DMS153 (cell line): Measurements from ENCODE around the gene CNST.
"Not testable (repeated sequence)": the region's sequence is repeated elsewhere in the genome, so short reads cannot be mapped to it uniquely, and the experiment has no call there.

ENCODE experiments used
- DNase-seq: peaks from one replicate; lab custom pipeline; 2025; lab: John Stamatoyannopoulos, UW

CNST gene

DNA sequence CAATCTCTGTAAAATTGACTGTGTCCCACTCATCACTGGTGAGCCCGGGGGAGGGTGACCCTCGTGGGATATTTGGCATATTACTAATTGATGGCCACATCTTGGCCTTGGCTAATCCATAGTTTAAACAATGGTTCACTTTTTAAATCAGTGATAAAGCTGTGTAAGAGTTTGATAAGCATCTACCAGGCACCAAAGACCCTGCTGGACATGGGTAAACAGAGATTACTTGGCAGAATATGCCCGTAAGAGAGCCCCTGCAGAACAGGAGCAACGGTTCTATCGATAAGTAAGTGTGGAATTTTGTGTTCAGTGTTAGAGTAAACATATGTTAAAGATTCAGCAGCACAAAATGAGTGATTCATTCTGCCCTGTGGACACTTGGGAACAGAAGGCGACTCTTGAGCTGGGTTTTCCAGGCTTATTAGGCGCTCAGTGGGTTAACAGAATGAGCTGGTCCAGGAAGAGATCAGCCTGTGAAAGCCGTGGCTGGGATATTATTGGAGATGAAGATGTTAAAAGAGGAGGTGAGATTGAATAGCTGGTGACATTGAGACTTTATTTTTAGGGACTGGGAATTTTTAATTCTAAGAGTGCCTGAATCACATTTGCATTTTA, 55.9 kb downstream of the CNST start:
- no peak for DNase-seq

DNA sequence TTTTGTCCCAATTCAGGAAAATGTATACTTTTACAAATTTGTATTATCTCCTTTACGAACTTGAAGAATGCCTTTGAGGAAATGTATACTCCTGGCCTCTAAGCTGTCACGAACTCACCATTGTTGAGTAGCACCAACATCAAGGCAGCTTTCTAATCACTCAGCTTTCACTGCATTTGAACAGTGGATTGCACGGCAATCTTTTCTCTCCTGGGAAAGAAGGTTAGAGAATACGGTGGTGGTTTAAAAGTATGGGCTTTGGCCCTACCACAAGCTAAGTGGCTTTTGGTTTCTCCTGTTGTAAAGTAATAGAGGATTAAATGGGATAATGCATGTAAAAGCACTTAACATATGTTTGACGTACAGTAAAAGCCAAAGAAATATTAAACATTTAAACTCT, 57.8 kb downstream of the CNST start:
- no peak for DNase-seq

DNA sequence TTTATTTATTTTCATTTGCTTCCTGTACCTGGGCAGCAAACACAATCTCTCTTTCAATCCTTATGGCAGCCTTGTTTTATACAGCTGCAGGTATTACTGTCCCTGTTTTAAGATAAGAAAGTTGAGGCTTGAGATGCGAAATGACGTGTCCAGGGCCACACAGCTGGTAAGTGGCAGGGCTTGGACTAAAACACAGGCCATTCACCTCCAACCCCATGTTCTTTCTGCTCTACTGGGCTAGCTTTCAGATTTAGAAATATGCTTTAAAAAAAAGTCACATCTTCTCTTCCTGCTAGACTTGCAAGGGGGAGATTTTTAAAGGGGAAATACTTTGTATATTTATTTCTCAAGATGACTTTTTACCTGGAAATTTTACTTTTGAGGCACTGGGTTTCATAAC, 62.8 kb downstream of the CNST start:
- DNase-seq, result no peak

DNA sequence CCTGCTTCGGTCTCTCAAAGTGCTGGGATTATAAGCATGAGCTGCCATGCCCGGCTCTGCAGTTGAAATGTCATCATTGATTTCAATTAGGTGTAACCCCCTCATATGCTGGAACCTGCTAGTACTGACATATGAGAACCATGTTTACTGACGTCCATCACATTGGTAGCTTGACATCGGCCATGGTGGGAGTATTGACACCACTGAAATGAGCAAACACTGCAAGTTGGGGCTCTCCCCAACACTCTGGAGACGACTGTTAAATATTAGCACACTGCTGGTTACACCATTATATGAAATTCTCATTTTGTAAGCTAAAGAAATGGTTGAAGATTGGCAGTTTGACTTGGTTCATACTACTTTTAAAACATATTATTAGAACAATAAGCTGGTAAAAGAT, 63.7 kb downstream of the CNST start:
- DNase-seq, result no peak

DNA sequence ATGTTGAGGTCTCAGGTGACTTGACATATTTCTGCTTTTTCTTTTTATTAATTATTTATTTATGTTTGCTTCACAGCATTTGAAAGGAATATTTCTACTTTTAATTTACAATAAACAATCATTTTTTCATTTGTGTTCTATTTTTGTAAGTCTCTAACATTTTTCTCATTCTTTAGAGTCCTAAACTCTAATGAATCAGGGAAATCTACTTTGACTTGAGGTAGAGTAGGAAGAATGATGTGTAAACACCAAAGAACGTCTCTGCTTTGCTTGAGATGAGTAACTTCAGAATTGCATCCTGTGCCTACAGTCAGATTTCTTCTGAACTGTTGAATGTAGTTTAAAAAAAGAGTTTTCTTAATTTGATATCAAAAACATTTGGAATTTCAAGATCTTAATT, 65.2 kb downstream of the CNST start:
- DNase-seq, result no peak

DNA sequence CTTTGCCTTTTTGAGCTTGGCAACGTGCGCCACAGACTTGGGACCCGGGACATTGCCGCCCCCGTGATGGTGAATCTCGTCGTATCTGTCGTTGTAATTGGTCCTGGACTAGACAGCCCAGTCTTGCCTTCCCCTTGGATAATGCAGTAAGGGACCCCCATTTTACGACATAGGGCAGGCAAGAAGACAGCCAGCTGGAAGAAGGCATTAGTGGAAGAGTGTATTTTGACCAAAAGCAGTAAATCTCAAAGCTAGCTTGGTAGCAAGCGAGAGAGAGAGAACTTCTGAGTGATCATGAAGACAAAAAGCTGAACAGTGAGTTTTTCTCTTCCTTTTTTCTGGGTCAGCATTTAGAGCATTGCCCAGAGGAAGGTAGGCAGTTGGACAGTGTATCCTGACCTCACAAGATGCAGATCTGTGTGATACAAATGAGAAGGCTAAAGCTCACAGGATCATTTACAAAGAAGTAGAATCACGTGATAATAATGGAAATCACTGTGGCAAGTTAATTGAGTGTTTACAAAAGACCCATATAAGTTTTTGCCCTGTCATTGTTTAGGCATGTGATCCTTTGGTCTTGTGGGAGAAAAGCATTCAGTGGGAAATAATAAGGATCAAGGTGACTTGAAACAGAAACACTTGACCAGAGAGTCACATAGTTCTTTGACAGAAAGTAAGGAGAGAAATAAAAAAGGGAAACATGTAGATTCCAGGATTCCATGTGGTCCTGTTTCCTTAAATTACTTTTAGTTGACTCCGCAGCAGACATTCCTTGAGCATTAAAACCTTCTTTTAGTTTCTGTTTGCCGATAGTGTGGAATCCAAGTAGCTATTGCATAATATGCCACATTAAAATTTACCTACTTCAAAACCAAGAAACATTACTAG, 66.3 kb downstream of the CNST start:
- no peak for DNase-seq

DNA sequence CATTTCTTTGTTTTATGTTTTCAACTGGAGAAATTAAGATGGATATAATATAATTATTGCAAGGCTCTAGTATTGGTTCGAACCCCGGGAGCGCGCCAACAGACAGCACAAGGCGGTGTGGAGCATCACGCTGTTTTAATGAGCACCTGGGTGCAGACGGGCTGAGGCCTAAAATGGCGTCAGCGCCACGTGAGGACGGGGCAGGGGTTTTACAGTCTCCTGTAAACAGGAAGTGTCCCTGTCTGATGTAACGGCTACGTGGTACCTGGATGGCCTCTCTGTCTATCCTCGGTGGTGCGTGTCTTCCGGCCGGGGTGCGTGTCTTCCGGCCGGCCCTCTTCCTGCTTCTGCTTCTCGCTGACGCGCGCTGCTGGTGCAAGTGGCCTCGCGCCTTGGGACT, 68.4 kb downstream of the CNST start:
- DNase-seq, result not testable (repeated sequence)

DNA sequence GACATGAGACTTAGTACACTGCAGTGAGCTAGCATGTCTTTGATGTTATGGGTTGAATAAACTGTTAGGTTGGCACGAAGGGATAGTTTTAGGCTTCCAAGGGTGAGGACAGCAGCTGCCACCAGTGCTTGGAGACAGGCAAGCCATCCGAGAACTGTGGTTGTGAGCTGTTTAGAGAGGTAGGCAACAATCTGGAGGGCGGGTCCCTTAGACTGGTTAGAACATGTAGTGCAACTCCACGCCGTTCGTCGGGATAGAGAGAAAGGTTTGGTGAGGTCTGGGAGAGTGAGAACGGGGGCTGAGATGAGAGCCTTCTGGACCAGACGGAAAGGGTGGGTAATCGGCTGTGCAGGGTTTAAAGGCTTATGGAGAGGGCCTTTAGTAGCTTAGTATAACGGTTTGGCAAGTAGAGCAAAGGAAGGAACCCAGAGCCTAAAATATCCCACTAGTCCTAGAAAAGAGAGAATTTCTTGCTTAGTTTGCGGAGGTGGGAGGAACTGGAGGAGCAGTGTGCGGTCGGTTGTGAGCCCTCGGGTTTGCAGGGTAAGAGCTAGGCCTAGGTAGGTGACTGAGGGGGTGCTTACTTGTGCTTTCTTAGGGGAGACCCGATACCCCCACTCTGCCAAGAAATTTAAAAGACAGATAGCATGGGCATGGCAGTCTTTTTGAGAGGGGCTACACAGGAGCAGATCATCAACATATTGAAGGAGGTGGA, 72.8 kb downstream of the CNST start:
- no peak for DNase-seq

DNA sequence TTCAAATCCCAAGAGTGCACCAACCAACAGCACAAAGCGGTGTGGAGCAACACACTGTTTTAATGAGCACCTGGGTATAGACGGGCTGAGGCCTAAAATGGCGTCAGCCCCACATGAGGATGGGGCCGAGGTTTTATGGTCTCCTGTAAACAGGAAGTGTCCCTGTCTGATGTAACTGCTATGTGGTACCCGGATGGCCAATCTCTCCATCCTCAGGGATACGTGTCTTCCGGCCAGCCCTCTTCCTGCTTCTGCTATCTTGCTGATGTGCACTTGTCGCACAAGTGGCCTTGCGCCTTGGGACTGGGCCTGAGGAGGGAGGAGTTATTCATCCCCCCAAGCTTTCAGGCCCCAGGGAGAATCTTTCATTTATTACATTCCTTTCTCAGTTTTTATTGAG, 73.5 kb downstream of the CNST start:
- no peak for DNase-seq

DNA sequence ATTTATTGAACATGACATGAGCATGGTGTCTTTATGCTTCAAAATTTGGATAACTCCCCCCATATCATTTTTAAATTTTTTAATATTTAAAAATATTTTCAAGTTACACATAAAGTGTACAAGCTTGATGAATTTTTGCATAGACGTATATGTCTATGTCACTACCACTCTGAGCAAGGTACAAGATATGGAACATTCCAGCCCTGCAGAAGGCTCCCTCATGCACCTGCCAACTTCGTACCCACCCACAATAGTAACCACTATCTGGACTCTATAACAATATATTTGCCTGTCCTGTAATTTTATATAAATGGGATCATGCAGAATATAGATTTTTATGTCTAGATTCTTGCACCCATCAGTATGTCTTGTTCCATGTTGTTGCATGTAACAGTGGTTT, 74.5 kb downstream of the CNST start:
- DNase-seq, result no peak

DNA sequence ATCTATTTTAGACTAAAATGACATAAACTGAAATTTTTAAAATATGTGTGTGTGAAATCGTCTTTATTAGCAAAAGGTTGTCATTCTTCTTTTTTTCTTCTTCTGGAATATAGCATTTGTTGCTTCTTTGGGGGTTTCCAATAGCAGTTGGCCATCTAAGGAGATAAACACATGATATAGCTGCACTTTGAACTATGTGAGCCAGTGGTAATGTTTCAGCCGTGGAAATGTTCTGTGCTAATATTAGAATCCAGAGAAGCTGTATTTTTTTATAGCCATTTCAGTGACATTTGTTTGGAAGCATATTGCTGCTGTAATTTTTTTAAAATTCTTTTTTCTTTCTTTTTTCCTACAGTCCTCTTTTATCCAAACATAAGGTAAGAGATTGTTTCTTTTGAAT, 75.1 kb downstream of the CNST start:
- DNase-seq, result no peak

DNA sequence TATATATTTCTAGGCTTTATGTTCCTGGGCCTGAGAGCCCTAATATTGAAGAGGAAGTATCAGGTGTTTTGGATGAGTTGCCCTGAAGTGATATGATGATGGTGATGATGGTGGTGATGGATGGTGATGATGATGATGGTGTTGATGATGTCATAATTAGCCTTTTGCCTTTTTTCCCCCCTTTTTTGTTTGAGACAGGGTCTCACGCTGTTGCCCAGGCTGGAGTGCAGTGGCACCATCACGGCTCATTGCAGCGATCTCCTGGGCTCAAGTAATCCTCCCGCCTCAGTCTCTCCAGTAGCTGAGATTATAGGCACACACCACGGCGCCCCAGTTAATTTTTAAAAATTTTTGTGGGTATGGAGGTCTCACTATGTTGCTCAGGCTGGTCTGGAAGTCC, 76.5 kb downstream of the CNST start:
- no peak for DNase-seq

DNA sequence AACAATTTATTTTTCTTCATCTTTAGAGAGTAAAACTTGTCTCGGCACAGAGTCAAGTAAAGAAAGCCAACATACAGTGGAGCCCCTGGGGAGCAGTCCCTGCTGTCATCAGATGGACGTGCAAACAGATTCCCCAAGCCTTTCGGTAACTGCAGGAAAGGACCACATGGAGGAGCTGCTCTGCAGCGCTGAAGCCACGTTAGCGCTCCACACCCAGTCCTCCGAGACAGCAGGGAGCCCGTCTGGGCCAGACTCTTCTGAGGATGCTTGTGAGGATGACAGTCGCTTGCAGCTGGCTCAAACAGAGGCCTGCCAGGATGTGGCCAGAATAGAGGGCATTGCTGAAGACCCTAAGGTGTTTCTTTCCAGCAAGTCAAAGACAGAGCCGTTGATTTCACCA, 80.9 kb downstream of the CNST start:
- no peak for DNase-seq

DNA sequence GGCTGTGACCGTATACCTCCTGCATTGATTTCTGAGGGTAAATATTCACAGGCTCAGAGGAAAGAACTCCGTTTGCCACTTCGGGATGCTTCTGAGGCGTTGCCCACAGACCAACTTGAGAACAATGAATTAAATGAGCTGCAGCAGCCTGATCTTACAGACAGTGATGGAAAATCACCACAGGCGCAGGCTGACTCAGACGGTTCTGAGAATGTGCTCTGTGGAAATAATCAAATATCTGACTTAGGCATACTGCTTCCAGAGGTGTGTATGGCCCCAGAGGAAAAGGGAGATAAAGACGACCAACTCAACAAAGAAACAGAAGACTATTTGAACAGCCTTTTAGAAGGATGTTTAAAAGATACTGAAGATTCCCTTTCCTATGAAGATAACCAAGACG, 81.3 kb downstream of the CNST start:
- DNase-seq, result no peak

DNA sequence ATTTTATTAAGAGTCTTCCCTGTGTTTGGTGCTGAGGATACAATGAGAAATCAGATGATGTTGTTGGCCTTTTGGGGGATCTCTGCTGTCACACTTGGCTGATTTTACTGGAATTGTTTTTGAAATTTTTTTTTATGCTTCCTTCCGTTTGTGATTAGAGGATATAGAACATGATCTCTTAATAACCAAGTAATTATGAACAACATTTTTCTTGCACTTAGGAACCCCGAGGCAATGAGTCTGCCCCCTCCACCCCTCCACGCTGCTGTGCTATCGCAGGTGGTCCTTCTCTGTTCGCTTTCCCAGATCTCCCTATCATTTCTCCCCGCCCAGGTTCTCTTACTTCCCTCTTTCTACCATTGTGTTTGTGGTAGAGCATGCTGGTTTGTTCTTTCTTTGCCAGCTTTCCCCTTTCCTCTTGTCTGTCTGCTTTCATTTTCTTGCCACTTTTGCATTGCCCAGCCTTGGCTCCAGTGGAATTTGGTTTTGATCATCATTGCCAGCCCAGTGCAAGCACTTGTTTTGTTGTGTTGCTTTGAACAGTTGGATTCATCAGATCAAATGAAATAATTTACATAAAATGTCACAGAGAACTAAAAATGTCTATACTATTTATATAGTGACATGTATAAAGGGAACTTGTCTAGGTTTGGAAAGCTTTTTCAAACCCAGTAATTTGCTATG, 84.9 kb downstream of the CNST start:
- DNase-seq, result no peak

DNA sequence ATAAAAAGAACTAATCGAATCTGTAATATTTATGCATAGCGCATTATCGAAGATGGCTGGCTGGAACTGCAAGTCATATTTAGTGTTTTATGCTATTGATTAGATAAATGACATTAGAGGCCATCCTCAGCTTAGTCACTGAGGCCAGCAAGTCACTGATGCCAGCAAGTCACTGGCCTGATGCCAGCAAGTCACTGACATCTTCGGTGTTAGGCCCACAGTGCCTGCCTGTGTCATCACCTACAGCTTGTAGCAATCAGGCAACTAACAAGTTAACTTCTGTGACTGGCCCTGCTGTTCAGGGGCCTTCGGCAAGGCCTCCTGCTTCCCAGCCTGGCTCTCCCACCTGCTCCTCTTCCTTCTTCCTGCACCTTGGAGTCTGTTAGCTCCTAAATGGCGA, 92.3 kb downstream of the CNST start:
- no peak for DNase-seq

DNA sequence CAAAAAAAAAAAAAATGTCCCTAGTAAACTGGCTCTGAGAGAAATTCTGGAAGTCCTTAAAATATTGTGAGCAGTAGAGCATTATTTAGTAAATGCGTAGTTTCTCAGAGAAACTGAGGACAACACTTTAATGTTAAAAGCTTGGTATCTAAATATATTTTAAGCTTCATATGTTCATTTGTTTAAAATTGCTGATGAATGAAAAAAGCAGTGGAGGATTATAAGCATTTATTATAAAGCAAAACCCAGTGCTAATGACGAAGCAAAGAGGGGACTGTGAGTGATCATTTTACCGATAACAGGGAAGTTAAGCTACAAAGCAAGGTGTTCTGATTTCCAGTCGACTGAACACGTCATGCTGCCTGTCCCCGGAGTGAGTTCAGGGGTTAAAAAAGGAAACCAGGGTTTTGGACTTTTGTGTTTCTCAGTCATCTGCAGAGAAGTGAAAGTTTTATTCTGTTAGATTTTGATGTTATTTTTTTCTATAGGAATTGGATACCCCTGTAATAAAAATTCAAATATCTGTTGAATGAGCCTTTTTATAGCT, 93.4 kb downstream of the CNST start:
- DNase-seq, result no peak

DNA sequence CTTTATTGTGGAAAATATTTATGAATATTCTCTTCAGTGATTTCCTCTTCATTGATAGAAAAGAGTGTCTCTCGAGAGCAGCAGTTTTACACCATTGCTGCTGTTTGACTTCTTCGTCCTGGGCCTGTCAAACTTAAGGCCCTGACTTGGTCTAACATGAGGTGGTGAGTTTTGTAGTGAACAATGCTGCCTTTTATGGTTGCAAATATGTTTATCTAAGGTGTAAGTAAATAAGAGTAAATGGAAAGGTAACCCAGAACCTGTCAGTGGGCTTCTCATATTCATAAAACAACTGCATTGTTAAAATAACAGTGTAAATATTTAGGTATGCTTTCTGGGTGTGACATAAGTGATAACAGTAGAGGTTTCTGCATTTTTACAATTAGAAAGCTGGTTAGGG, 95.2 kb downstream of the CNST start:
- DNase-seq, result no peak

DNA sequence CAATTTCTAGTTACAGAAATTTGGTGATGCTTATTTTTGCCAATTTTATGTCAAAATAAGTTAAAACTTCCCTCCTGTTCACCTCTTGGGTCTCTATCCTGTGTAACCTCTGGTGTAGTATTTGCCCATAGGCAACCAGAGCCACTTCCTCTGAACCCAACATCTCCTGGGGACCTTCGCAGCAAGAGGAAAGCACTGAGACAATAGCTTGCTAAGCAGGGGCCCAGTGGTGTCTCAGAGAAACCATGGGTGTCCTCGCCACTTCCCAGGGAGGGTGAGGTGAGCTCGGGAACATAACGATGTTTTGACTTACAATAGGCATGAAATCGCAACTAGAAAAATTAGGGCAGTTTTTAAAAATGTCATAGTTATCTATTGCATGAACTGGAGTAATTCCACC, 101.5 kb downstream of the CNST start:
- DNase-seq, result no peak

DNA sequence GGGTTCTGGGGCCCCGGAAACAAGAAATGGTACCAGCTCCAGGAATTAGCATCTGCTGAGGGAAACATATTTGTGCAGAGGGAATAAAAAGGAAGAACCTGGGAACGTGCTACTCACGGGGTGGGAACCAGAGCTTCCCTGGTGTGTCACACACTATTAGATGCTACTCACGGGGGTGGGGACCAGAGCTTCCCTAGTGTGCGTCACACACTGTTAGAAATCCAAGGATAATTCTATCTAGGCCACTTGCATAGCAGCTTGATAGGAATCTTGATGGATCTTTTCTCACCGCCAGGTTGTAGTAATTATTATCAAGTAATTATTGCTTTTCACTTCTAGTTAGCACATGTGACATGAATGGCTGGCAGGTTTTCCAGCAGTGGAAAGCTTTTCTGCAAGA, 103.4 kb downstream of the CNST start:
- DNase-seq, result no peak

DNA sequence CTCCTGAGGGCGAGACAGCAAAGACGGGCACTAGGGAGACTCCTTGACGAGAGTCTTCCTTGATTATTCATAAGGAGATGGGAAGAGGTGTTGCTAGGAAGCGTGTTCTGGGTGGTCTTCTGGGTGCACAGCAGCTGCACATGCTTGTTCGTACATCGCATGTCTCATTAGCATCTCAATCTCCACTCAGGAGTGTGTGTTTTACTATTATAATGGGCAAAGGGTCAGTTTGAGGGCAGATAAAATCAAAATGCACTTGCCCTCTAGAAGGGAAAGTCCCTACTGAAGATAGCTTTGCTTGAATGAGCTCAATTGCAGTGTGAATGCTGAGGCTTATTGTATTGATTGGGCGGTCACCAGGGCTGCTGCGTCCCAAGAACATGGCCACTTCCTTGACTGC, 107.8 kb downstream of the CNST start:
- DNase-seq, result no peak

DNA sequence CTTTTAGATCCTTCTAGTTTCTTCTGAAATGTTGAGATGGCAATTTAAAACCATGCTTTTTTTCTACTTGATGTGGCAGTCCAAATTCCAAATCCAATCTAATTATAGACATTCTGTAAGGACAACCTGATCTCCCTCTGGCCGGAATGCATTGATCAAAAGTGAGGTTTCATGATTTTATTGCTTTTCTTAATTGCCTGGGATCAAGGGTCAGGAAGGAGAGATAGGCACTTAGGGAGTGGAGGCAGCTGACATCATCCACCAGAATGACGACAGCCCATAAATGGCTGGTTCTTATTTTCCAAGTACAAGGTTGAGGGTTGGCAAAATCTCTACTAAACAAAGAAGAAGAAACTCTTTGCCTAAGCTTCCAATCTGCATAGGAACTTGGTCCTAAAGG, 111.6 kb downstream of the CNST start:
- DNase-seq, result no peak
